ENCODE data around the gene KCNMA1.

The KCNMA1 gene

GRCh38 chr10:77191324-77192049, 446.1 kb downstream of the KCNMA1 start:
- TF ChIP-seq, protein P1, sequence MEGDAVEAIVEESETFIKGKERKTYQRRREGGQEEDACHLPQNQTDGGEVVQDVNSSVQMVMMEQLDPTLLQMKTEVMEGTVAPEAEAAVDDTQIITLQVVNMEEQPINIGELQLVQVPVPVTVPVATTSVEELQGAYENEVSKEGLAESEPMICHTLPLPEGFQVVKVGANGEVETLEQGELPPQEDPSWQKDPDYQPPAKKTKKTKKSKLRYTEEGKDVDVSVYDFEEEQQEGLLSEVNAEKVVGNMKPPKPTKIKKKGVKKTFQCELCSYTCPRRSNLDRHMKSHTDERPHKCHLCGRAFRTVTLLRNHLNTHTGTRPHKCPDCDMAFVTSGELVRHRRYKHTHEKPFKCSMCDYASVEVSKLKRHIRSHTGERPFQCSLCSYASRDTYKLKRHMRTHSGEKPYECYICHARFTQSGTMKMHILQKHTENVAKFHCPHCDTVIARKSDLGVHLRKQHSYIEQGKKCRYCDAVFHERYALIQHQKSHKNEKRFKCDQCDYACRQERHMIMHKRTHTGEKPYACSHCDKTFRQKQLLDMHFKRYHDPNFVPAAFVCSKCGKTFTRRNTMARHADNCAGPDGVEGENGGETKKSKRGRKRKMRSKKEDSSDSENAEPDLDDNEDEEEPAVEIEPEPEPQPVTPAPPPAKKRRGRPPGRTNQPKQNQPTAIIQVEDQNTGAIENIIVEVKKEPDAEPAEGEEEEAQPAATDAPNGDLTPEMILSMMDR (IDR thresholded peaks at IDR 0.05), result no peak
- Histone ChIP-seq H3K27me3 (peaks cover 21% of the 10 kb centered on the region), H3K4me3 (ENCODE audit: low read depth in 1 of 2, low read length in 1 of 2) (no peak overlapping the region), H3K4me1 (ENCODE audit: control insufficient read depth in 1 of 2, insufficient read depth in 1 of 2, low read depth in 1 of 2, low read length in 1 of 2) (no peaks in the 10 kb centered on the region), H3K9me3 (no peaks in the 10 kb centered on the region), H3K27ac (no peak overlapping the region), H3K36me3 (no peaks in the 10 kb centered on the region)

GRCh38 chr10:77190291-77190690, 447.3 kb downstream of the KCNMA1 start:
- no peaks in the 10 kb centered on the region for H3K4me1 ChIP-seq (ENCODE audit: control insufficient read depth in 1 of 2, insufficient read depth in 1 of 2, low read depth in 1 of 2, low read length in 1 of 2)
- no peak overlapping the region for H3K27ac ChIP-seq
- no peak overlapping the region for H3K4me3 ChIP-seq (ENCODE audit: low read depth in 1 of 2, low read length in 1 of 2)
- H3K9me3 ChIP-seq, result no peaks in the 10 kb centered on the region
- TF ChIP-seq, protein P1 (IDR thresholded peaks at IDR 0.05), result no peak
- H3K36me3 ChIP-seq, result no peaks in the 10 kb centered on the region
- H3K27me3 ChIP-seq, result peaks cover 16% of the 10 kb centered on the region

DNA sequence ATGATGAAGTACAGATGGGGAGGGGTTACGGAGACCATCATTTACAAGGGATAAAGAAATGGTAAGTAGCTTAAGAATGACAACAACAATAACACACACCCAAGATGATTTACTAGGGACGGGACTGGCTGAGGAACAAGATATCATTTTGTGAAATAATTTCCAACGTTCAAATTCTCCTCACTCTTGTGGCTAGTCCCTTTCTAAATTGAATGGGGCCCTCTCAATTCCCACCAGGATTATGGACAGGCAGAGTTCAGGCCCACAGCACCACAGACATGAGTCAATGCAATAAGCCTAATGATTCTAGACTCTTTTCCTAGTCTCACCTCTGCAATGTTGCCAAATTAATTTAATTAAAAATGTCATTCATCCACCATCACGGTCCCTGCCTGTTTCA, 448.1 kb downstream of the KCNMA1 start:
- Histone ChIP-seq H3K4me3 (ENCODE audit: low read depth in 1 of 2, low read length in 1 of 2) (no peak overlapping the region), H3K27ac (no peak overlapping the region), H3K27me3 (peaks cover 16% of the 10 kb centered on the region), H3K4me1 (ENCODE audit: control insufficient read depth in 1 of 2, insufficient read depth in 1 of 2, low read depth in 1 of 2, low read length in 1 of 2) (no peaks in the 10 kb centered on the region), H3K36me3 (no peaks in the 10 kb centered on the region), H3K9me3 (no peaks in the 10 kb centered on the region)
- TF ChIP-seq, protein P1 (IDR thresholded peaks at IDR 0.05), result no peak

DNA sequence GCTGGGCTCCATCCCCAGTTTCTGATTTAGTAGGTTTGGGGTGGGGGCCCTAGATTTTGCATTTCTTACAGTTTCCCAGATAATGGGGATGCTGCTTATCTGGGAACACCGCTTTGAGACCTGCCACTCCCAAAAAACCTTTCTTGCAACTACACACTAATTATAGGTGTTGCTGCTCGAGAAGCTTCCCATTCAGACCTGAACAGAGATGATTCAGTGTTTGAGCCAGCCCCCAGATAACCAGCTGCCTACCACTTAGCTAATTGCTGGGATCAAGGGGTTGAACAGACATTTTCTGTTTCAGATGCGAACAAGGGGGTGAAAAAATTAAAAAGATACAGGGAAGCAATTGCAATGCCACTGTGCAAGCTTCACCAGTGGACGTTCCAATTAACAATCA, 448.5 kb downstream of the KCNMA1 start:
- Histone ChIP-seq H3K9me3 (no peaks in the 10 kb centered on the region), H3K27ac (no peak overlapping the region), H3K27me3 (peaks cover 16% of the 10 kb centered on the region), H3K36me3 (no peaks in the 10 kb centered on the region), H3K4me3 (ENCODE audit: low read depth in 1 of 2, low read length in 1 of 2) (no peak overlapping the region), H3K4me1 (ENCODE audit: control insufficient read depth in 1 of 2, insufficient read depth in 1 of 2, low read depth in 1 of 2, low read length in 1 of 2) (no peaks in the 10 kb centered on the region)
- TF ChIP-seq, protein P1 (IDR thresholded peaks at IDR 0.05), result no peak

DNA sequence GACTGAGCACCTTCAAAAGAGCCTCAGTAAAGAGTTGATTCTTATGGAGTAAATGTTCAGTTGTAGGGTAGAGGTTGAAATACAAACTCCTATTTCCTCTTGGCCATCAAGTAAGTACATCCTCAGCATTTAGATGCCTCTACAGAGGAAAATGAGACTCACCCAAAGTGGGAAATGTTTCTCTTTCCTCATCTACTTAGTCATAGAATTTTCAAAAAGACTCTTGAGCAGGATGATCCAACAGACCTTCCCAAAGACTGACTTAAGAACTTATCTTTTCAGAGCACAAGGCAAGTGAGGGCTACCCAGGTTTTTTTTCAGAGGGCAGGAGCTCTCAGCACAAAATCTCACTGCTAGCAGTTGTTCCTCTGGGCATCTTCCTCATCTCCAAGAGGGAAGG, 449.1 kb downstream of the KCNMA1 start:
- H3K4me3 ChIP-seq (ENCODE audit: low read depth in 1 of 2, low read length in 1 of 2), result no peak overlapping the region
- no peaks in the 10 kb centered on the region for H3K36me3 ChIP-seq
- H3K9me3 ChIP-seq, result no peaks in the 10 kb centered on the region
- H3K27ac ChIP-seq, result no peak overlapping the region
- TF ChIP-seq, protein P1 (IDR thresholded peaks at IDR 0.05), result no peak
- H3K27me3 ChIP-seq, result peaks cover 16% of the 10 kb centered on the region
- no peaks in the 10 kb centered on the region for H3K4me1 ChIP-seq (ENCODE audit: control insufficient read depth in 1 of 2, insufficient read depth in 1 of 2, low read depth in 1 of 2, low read length in 1 of 2)
